ENCODE data around the gene ATXN7L3. TPM values are rescaled to one million over a fixed set of nuclear protein-coding genes. Genes with fewer than 3 reads are reported as not detected.

Gene ATXN7L3
- total RNA-seq, 5 donors from 2014 or later (not counting 1 experiment from before 2014, with no cell fraction given), result 101 to 130 (median 125) TPM

GRCh38 chr17:44219616-44220212, 20.0 kb upstream of the ATXN7L3 start, which contains the start of gene UBTF:
Gene UBTF, minus strand, starts transcription at chr17:44219675. Its CDS starts 1,446 bp downstream, at chr17:44218229.
- H3K4me1 ChIP-seq (ENCODE audit: control insufficient read depth in 1 of 2, extremely low read depth in 1 of 2, insufficient read depth in 2 of 2, low read length in 2 of 2), result peaks cover 28 to 46% of the 10 kb centered on the region in 2 experiments
- peak; percentile 36 to 46 (median 40) for ATAC-seq (replicated peaks in 1 of 4)
- Mint-ChIP-seq H3K4me3 (peak within 1 kb of the TSS; percentile 89 to 98 (median 91)), H3K4me1 (peaks cover 40 to 41% (median 41%) of the 10 kb centered on the region in 3 donors), H3K27ac (peak within 1 kb of the TSS; percentile 87 to 95), H3K36me3 (peaks cover 22% of the 10 kb centered on the region), H3K27me3 (peaks cover 0 to 1% of the 10 kb centered on the region in 2 donors), H3K9me3 (no peaks in the 10 kb centered on the region)
- peak within 1 kb of the TSS; percentile 71 to 86 for H3K4me3 ChIP-seq (ENCODE audit: control insufficient read depth in 1 of 2, extremely low read depth in 1 of 2, low read length in 1 of 2)
- ChIA-PET POLR2A (no interaction called here), CTCF (interaction anchor here in 1 of 2 donors (0.7 to 2.6 kb wide), 3 partner anchors 9 to 107 kb away, joined by 3 to 12 read pairs (median 3); partner anchors contain the start of gene RUNDC3A)
- 0% methylated on average over 23 of the region's 76 CpGs for WGBS (ENCODE audit: insufficient coverage)
- DNase-seq, result peak; percentile 43 to 82 (median 71)
- no peaks in the 10 kb centered on the region for H3K9me3 ChIP-seq
- H3K36me3 ChIP-seq (ENCODE audit: control insufficient read depth in 2 of 2, extremely low read depth in 1 of 2, insufficient read depth in 1 of 2, low read length in 1 of 2), result peaks cover 0 to 21% of the 10 kb centered on the region in 2 donors
- peak within 1 kb of the TSS; percentile 75 for H3K27ac ChIP-seq (ENCODE audit: low read length)
- no peaks in the 10 kb centered on the region for H3K27me3 ChIP-seq (replicated peaks in 1 of 2; ENCODE audit: control insufficient read depth in 2 of 2, extremely low read depth in 1 of 2, insufficient read depth in 2 of 2, low read length in 1 of 2)

GRCh38 chr17:44219108-44219615, 19.5 kb upstream of the ATXN7L3 start:
- ATAC-seq (replicated peaks in 1 of 4), result peak; percentile 46 to 64 (median 54)
- peak in 34 of 35 experiments; percentile 50 to 89 (median 65) for DNase-seq
- H3K36me3 ChIP-seq (ENCODE audit: control insufficient read depth in 2 of 2, extremely low read depth in 1 of 2, insufficient read depth in 1 of 2, low read length in 1 of 2), result peaks cover 0 to 26% of the 10 kb centered on the region in 2 donors
- WGBS (ENCODE audit: insufficient coverage), result under 1% methylated on average over 68 of the region's 73 CpGs
- no peaks in the 10 kb centered on the region for H3K27me3 ChIP-seq (replicated peaks in 1 of 2; ENCODE audit: control insufficient read depth in 2 of 2, extremely low read depth in 1 of 2, insufficient read depth in 2 of 2, low read length in 1 of 2)
- H3K27ac ChIP-seq (ENCODE audit: low read length), result no peak overlapping the region
- ChIA-PET CTCF (interaction anchor here in 1 of 2 donors (1.4 kb wide), 1 partner anchor 108 kb away, joined by 3 read pairs; no protein-coding TSS in a partner anchor), POLR2A (no interaction called here)
- H3K4me3 Mint-ChIP-seq, result peak overlapping the region in 1 of 3 donors; percentile 31
- H3K4me3 ChIP-seq (ENCODE audit: control insufficient read depth in 1 of 2, extremely low read depth in 1 of 2, low read length in 1 of 2), result peak overlapping the region; percentile 26 to 44
- H3K27me3 Mint-ChIP-seq, result peaks cover 0 to 1% of the 10 kb centered on the region in 2 donors
- peaks cover 45 to 47% (median 46%) of the 10 kb centered on the region in 3 donors for H3K4me1 Mint-ChIP-seq
- no peaks in the 10 kb centered on the region for H3K9me3 Mint-ChIP-seq
- peaks cover 28% of the 10 kb centered on the region for H3K36me3 Mint-ChIP-seq
- H3K9me3 ChIP-seq, result no peaks in the 10 kb centered on the region
- H3K27ac Mint-ChIP-seq, result no peak overlapping the region
- H3K4me1 ChIP-seq (ENCODE audit: control insufficient read depth in 1 of 2, extremely low read depth in 1 of 2, insufficient read depth in 2 of 2, low read length in 2 of 2), result peaks cover 32 to 51% of the 10 kb centered on the region in 2 experiments

- H3K36me3 Mint-ChIP-seq, result peaks cover 34% of the 10 kb centered on the region
- Histone ChIP-seq H3K4me1 (ENCODE audit: control insufficient read depth in 1 of 2, extremely low read depth in 1 of 2, insufficient read depth in 2 of 2, low read length in 2 of 2) (peaks cover 32 to 58% of the 10 kb centered on the region in 2 experiments), H3K27me3 (replicated peaks in 1 of 2; ENCODE audit: control insufficient read depth in 2 of 2, extremely low read depth in 1 of 2, insufficient read depth in 2 of 2, low read length in 1 of 2) (no peaks in the 10 kb centered on the region), H3K36me3 (ENCODE audit: control insufficient read depth in 2 of 2, extremely low read depth in 1 of 2, insufficient read depth in 1 of 2, low read length in 1 of 2) (peaks cover 0 to 30% of the 10 kb centered on the region in 2 donors), H3K4me3 (ENCODE audit: control insufficient read depth in 1 of 2, extremely low read depth in 1 of 2, low read length in 1 of 2) (peak overlapping the region; percentile 70 to 78), H3K27ac (ENCODE audit: low read length) (peak overlapping the region; percentile 72), H3K9me3 (no peaks in the 10 kb centered on the region)
- peak overlapping the region; percentile 94 to 98 for H3K27ac Mint-ChIP-seq
- CTCF ChIA-PET, result interaction anchor here (0.6 to 1.4 kb wide), 9 partner anchors 9 to 212 kb away, joined by 3 to 8 read pairs (median 3); no protein-coding TSS in a partner anchor
- POLR2A ChIA-PET, result no interaction called here
- peak; percentile 41 to 66 (median 54) for ATAC-seq (replicated peaks in 1 of 4)
- WGBS (ENCODE audit: insufficient coverage), result under 1% methylated on average over 42 of the region's 89 CpGs
- H3K9me3 Mint-ChIP-seq, result no peaks in the 10 kb centered on the region
- peak; percentile 72 to 93 (median 83) for DNase-seq
- peaks cover 52 to 53% (median 53%) of the 10 kb centered on the region in 3 donors for H3K4me1 Mint-ChIP-seq
- peak overlapping the region; percentile 80 to 84 (median 82) for H3K4me3 Mint-ChIP-seq
- H3K27me3 Mint-ChIP-seq, result peaks cover 0 to 1% of the 10 kb centered on the region in 2 donors
These were observed 18.8 kb upstream of the ATXN7L3 start for GRCh38 chr17:44218344-44219107.

- Mint-ChIP-seq H3K27me3 (peaks cover 0 to 1% of the 10 kb centered on the region in 2 donors), H3K4me1 (peaks cover 57 to 58% (median 58%) of the 10 kb centered on the region in 3 donors), H3K27ac (peak overlapping the region; percentile 94 to 98), H3K9me3 (no peaks in the 10 kb centered on the region), H3K36me3 (peaks cover 34% of the 10 kb centered on the region), H3K4me3 (peak overlapping the region; percentile 80 to 84 (median 82))
- Histone ChIP-seq H3K27me3 (replicated peaks in 1 of 2; ENCODE audit: control insufficient read depth in 2 of 2, extremely low read depth in 1 of 2, insufficient read depth in 2 of 2, low read length in 1 of 2) (no peaks in the 10 kb centered on the region), H3K9me3 (no peaks in the 10 kb centered on the region), H3K4me1 (ENCODE audit: control insufficient read depth in 1 of 2, extremely low read depth in 1 of 2, insufficient read depth in 2 of 2, low read length in 2 of 2) (peaks cover 32 to 65% of the 10 kb centered on the region in 2 experiments), H3K27ac (ENCODE audit: low read length) (peak overlapping the region; percentile 72), H3K4me3 (ENCODE audit: control insufficient read depth in 1 of 2, extremely low read depth in 1 of 2, low read length in 1 of 2) (peak overlapping the region; percentile 70 to 78), H3K36me3 (ENCODE audit: control insufficient read depth in 2 of 2, extremely low read depth in 1 of 2, insufficient read depth in 1 of 2, low read length in 1 of 2) (peaks cover 4 to 35% of the 10 kb centered on the region in 2 donors)
- 2% methylated on average over 10 of the region's 10 CpGs for WGBS (ENCODE audit: insufficient coverage)
- DNase-seq (no peak), ATAC-seq (replicated peaks in 1 of 4) (no peak)
- ChIA-PET CTCF (interaction anchor here (0.6 to 1.3 kb wide), 7 partner anchors 8 to 212 kb away, joined by 3 to 8 read pairs (median 3); no protein-coding TSS in a partner anchor), POLR2A (no interaction called here)
These were observed 18.2 kb upstream of the ATXN7L3 start for GRCh38 chr17:44217738-44218343.

GRCh38 chr17:44216694-44217093, 17.0 kb upstream of the ATXN7L3 start:
- Mint-ChIP-seq H3K9me3 (no peaks in the 10 kb centered on the region), H3K36me3 (peaks cover 34% of the 10 kb centered on the region), H3K27me3 (peaks cover 0 to 1% of the 10 kb centered on the region in 2 donors), H3K27ac (peak overlapping the region; percentile 94 to 98), H3K4me3 (peak overlapping the region; percentile 80 to 84 (median 82)), H3K4me1 (peaks cover 57 to 59% (median 58%) of the 10 kb centered on the region in 3 donors)
- Histone ChIP-seq H3K9me3 (no peaks in the 10 kb centered on the region), H3K4me1 (ENCODE audit: control insufficient read depth in 1 of 2, extremely low read depth in 1 of 2, insufficient read depth in 2 of 2, low read length in 2 of 2) (peaks cover 32 to 66% of the 10 kb centered on the region in 2 experiments), H3K27ac (ENCODE audit: low read length) (peak overlapping the region; percentile 81), H3K36me3 (ENCODE audit: control insufficient read depth in 2 of 2, extremely low read depth in 1 of 2, insufficient read depth in 1 of 2, low read length in 1 of 2) (peaks cover 7 to 42% of the 10 kb centered on the region in 2 donors), H3K27me3 (replicated peaks in 1 of 2; ENCODE audit: control insufficient read depth in 2 of 2, extremely low read depth in 1 of 2, insufficient read depth in 2 of 2, low read length in 1 of 2) (no peaks in the 10 kb centered on the region), H3K4me3 (ENCODE audit: control insufficient read depth in 1 of 2, extremely low read depth in 1 of 2, low read length in 1 of 2) (peak overlapping the region; percentile 70 to 78)
- DNase-seq (peak in 1 of 35 experiments; percentile 18), ATAC-seq (replicated peaks in 1 of 4) (no peak)
- ChIA-PET POLR2A (interaction anchor here (0.6 to 0.7 kb wide), 2 partner anchors 17 to 147 kb away, joined by 3 to 14 read pairs; partner anchors contain the start of gene ATXN7L3 (in 1 of the 2)), CTCF (interaction anchor here (0.6 to 1.3 kb wide), 4 partner anchors 10 to 137 kb away, joined by 3 read pairs; no protein-coding TSS in a partner anchor)
- WGBS (ENCODE audit: insufficient coverage), result 17% methylated on average over 3 of the region's 5 CpGs
